Osteocyte (in vitro differentiated cells): ENCODE data around the gene KLHL42. TPM values are rescaled to one million over a fixed set of nuclear protein-coding genes. Genes with fewer than 3 reads are reported as not detected.

Source experiments
- DNase-seq: peaks from one replicate; pipeline ENCODE4 v3.0.0; 2021; ENCODE audit warnings: mixed read lengths; ENCODE audit not compliant: unreplicated experiment; ENCODE audit errors: extremely low spot score
- H3K27ac Mint-ChIP-seq: one replicate; pipeline ENCODE4 v1.8.0; 2021; ENCODE audit warnings: mild to moderate bottlenecking, mixed read lengths; ENCODE audit not compliant: unreplicated experiment
- H3K27me3 Mint-ChIP-seq: one replicate; pipeline ENCODE4 v1.8.0; 2021; ENCODE audit warnings: mixed read lengths; ENCODE audit not compliant: unreplicated experiment
- H3K36me3 Mint-ChIP-seq: one replicate; pipeline ENCODE4 v1.8.0; 2021; ENCODE audit warnings: mixed read lengths; ENCODE audit not compliant: unreplicated experiment
- H3K4me1 Mint-ChIP-seq: one replicate; pipeline ENCODE4 v1.8.0; 2021; ENCODE audit warnings: mixed read lengths; ENCODE audit not compliant: unreplicated experiment
- H3K4me3 Mint-ChIP-seq: one replicate; pipeline ENCODE4 v1.8.0; 2021; ENCODE audit warnings: mild to moderate bottlenecking, moderate library complexity, mixed read lengths; ENCODE audit not compliant: unreplicated experiment
- H3K9me3 Mint-ChIP-seq: one replicate; pipeline ENCODE4 v1.8.0; 2021; ENCODE audit warnings: mixed read lengths; ENCODE audit not compliant: unreplicated experiment
- total RNA-seq: library from RNA; stranded (reverse); gene quantifications from 2 replicates; pipeline ENCODE4 v1.2.1, GENCODE V29; 2021
- TF ChIP-seq, protein P1 (sequence below): fragments of 200-600 bp; sonication (generic); IDR thresholded peaks from 2 replicates; pipeline ENCODE4 v1.5.0; 2021; ENCODE audit warnings: antibody characterized with exemption, mild to moderate bottlenecking, moderate library complexity

The KLHL42 gene
- total RNA-seq, 1 donor from 2014 or later = 29.2 TPM

- H3K4me3 Mint-ChIP-seq = no peak overlapping the region
- H3K4me1 Mint-ChIP-seq = no peaks in the 10 kb centered on the region
- no peaks in the 10 kb centered on the region for H3K9me3 Mint-ChIP-seq
- TF ChIP-seq, protein P1, sequence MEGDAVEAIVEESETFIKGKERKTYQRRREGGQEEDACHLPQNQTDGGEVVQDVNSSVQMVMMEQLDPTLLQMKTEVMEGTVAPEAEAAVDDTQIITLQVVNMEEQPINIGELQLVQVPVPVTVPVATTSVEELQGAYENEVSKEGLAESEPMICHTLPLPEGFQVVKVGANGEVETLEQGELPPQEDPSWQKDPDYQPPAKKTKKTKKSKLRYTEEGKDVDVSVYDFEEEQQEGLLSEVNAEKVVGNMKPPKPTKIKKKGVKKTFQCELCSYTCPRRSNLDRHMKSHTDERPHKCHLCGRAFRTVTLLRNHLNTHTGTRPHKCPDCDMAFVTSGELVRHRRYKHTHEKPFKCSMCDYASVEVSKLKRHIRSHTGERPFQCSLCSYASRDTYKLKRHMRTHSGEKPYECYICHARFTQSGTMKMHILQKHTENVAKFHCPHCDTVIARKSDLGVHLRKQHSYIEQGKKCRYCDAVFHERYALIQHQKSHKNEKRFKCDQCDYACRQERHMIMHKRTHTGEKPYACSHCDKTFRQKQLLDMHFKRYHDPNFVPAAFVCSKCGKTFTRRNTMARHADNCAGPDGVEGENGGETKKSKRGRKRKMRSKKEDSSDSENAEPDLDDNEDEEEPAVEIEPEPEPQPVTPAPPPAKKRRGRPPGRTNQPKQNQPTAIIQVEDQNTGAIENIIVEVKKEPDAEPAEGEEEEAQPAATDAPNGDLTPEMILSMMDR = no peak
- no peak overlapping the region for H3K27ac Mint-ChIP-seq
- no peak for DNase-seq
- H3K27me3 Mint-ChIP-seq = no peaks in the 10 kb centered on the region
- peaks cover 17% of the 10 kb centered on the region for H3K36me3 Mint-ChIP-seq
These were observed 23.3 kb upstream of the KLHL42 start for GRCh38 chr12:27756670-27757195.

GRCh38 chr12:27762757-27763156 is 17.3 kb upstream of the KLHL42 start:
- H3K36me3 Mint-ChIP-seq = no peaks in the 10 kb centered on the region
- H3K4me3 Mint-ChIP-seq = no peak overlapping the region
- no peak overlapping the region for H3K27ac Mint-ChIP-seq
- no peaks in the 10 kb centered on the region for H3K4me1 Mint-ChIP-seq
- no peaks in the 10 kb centered on the region for H3K9me3 Mint-ChIP-seq
- DNase-seq = no peak
- TF ChIP-seq, protein P1 = no peak
- H3K27me3 Mint-ChIP-seq = no peaks in the 10 kb centered on the region

- no peaks in the 10 kb centered on the region for H3K36me3 Mint-ChIP-seq
- DNase-seq = no peak
- no peak overlapping the region for H3K4me3 Mint-ChIP-seq
- H3K27me3 Mint-ChIP-seq = no peaks in the 10 kb centered on the region
- no peaks in the 10 kb centered on the region for H3K9me3 Mint-ChIP-seq
- no peak overlapping the region for H3K27ac Mint-ChIP-seq
- H3K4me1 Mint-ChIP-seq = peaks cover 7% of the 10 kb centered on the region
- TF ChIP-seq, protein P1 = no peak
These were observed 13.4 kb upstream of the KLHL42 start for GRCh38 chr12:27766587-27766986.

DNA sequence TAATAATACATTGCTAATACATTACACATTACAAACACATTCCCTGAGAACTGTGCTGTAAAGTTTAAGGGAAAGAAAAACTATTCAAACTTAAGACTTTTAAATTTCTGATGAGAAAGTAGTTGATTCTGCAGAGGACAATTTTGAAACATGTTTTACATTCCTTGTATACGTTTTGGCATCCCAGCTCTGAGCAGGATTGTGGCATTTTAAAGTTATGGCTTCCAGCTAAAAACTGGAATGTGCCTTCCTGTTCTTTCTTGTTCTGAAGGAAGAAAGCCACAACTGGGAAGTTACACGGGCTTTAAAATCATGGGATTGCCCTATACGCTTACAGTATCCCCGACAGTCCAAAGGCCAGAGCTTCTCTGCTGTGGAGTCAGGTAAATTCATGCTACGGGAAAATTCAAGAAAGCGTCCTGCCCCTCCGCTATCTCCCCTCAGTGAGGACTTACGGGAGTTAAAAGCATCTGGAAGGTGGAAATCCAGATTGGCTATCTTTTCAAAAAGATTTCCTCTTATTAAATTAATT is 10.8 kb upstream of the KLHL42 start:
- TF ChIP-seq, protein P1 = no peak
- H3K9me3 Mint-ChIP-seq = no peaks in the 10 kb centered on the region
- peaks cover 9% of the 10 kb centered on the region for H3K4me1 Mint-ChIP-seq
- no peaks in the 10 kb centered on the region for H3K27me3 Mint-ChIP-seq
- DNase-seq = no peak
- no peak overlapping the region for H3K4me3 Mint-ChIP-seq
- no peak overlapping the region for H3K27ac Mint-ChIP-seq
- H3K36me3 Mint-ChIP-seq = no peaks in the 10 kb centered on the region

DNA sequence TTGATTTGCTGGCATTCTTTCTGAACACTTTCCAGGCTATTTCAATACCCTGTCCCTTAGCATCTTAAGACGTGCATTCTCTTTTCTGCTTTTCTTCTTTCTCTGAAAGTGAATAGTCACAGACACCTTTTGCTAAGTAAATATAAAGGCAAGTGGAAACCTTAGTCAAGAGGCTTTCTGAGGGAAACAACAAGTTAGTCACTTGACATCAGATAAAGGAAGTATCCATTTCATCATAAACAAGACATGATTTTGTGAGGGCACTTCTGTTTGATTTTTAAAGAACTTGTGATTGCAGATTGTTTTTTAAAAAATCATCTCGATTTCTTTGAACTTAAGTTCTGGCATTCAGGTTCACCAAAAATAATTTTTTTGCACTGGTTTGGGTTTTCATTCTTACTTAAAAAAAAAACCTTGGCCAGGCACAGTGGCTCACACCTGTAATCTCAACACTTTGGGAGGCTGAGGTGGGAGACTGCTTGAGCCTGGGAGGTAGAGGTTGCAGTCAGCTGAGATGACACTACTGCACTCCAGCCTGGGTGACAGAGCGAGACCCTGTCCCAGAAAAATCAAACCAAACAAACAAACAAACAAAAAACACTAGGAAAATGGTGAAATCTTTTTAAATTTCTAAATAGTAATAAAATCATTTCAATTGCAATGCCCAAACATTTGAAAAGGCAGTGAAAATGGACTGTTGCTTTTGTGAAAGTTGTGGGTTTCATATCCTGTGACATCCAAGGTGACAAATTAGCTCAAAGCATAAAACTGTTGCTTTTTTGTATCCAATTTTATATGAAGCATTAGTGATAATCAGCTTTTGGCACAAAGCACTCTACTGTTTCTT is 8.3 kb upstream of the KLHL42 start:
- Mint-ChIP-seq H3K4me3 (no peak overlapping the region), H3K9me3 (no peaks in the 10 kb centered on the region), H3K4me1 (peaks cover 9% of the 10 kb centered on the region), H3K27me3 (no peaks in the 10 kb centered on the region), H3K27ac (no peak overlapping the region), H3K36me3 (no peaks in the 10 kb centered on the region)
- TF ChIP-seq, protein P1 = no peak
- no peak for DNase-seq
